Stromal cell of bone marrow (primary cell): ENCODE measurements around the gene ARPC1B.
"Not testable (repeated sequence)": the region's sequence is repeated elsewhere in the genome, so short reads cannot be mapped to it uniquely, and the experiment has no call there.

Experiments used
- DNase-seq: peaks from one replicate; pipeline ENCODE4 v3.0.0-alpha.2; 2012; ENCODE audit warnings: low read depth

Gene ARPC1B

DNA sequence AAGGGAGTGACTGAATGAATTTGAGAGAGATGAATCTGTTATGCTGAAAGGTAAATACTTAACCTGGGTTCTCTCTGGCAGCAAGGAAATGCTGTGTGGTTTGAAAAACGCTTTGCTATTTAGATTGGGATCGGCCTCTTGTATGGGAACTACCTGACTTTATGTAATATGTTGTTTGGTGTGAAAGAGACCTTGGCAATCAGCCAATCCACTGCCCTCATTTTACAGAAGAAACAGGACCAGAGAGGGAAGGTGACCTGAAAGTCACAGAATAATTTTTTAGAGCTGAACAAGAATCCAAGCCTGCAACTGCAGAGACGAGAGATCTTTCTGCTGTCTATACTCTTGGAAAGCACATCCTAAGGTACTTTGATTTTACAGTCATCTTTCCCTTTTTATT lies 35.3 kb downstream of the ARPC1B start:
- no peak for DNase-seq

DNA sequence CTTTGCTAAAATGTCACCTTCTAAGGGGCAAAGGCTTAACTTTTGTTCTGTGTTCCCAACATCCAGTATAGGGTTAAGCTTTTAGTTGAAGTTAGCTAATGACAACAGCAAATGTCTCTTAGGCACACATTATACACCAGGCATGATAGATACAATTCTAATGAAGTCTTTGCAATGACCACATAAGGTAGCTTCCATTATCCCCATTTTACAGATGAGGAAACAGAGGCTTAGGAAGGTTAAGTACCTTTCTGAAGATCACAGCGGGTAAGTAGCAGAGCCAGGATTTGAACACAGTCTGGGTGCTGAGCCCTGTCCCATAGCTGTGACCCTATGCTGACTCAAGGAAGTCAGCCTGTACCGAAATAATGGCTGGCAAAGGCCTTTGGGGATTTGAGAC lies 36.1 kb downstream of the ARPC1B start:
- no peak for DNase-seq

DNA sequence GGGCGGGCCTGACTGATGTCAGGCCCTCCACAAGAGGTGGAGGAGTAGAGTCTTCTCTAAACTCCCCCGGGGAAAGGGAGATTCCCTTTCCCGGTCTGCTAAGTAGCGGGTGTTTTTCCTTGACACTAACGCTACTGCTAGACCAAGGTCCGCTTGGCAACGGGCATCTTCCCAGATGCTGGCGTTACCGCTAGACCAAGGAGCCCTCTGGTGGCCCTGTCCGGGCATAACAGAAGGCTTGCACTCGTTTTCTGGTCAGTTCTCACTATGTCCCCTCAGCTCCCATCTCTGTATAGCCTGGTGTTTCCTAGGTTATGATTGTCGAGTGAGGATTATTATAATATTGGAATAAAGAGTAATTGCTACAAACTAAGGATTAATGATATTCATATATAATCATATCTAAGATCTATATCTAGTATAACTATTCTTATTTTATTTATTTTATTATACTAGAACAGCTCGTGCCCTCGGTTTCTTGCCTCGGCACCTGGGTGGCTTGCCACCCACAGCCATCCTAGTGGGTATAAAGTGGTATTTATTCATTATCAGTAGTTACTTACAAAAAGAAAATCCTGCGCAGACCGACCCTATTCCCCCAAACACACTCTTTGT lies 41.1 kb downstream of the ARPC1B start:
- peak; percentile 44 for DNase-seq

DNA sequence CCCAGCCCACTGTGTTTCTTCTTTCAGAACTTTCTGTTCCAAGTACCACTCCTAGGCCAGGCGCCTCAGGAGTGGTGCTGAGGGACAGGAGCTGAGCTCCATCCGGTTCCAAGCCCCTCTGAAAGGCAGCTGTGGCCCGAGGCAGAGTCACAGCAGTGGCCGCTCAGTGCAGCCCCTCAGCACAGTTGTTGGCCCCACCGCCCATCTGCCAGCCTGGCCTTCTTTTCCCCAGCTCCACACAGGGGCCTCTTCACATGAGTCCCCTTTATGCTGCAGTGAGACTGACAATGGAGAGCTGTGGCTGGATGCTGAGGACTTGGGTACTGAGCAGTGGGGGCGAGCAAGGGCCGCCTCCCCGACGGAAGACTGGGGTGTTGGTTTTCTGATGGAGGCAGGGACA lies 43.7 kb downstream of the ARPC1B start:
- DNase-seq = no peak

GRCh38 chr7:99419323-99420021 lies 44.9 kb downstream of the ARPC1B start:
- DNase-seq = no peak

DNA sequence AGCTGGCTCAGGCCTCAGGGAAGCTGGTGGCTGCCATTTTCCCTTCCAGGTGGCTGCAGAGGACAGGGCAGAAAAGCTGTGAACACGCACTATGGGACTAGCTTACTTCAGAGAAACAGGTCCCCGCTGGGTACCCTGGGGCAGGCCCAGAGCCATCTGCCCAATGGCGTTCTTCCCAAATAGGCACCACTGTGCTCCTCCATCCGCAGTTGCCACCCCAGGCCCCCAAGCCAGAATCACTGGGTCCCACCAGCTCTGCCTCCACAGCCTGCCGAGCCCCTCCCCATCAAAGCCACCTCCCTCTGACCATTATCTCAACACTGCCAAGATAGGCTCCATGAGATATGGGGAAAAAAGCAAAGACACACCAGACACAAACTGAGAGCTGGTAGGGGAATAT lies 45.7 kb downstream of the ARPC1B start:
- DNase-seq = no peak

DNA sequence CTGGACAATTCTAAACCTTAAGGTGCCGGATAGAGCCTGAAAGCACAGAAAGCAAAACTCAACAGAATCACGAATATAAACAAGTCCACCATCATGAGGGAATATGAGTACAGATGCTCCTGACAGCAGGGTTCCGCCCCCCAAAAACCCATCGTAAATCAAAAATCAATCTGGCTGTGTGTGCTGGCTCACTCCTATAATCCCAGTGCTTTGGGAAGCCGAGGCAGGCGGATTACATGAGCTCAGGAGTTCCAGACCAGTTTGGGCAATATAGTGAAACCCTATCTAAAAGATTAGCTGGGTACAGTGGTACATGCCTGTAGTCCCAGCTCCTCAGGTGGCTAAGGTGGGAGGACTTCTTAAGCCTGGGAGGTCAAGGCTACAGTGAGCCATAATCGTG lies 46.5 kb downstream of the ARPC1B start:
- DNase-seq = no peak

GRCh38 chr7:99422186-99422585 lies 47.7 kb downstream of the ARPC1B start:
- DNase-seq = no peak

DNA sequence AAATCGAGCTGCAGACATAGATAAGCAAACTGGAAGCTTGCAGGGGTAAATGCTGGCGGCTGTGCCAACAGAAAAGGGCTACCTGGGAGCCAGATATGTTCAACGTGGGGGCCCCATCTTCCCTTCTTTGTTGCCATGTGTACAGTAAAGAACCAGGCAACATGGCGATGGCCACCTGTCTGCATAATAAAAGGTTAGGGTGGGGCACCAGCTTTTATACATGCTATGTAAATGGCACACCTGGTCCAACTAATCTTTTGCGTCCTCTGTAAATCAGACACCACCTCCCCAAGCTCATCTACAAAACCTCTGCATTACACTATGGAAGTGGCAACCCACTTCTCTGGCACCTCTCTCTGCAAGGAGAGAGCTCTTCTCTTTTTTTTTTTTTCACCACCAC lies 48.1 kb downstream of the ARPC1B start:
- DNase-seq = no peak

- no peak for DNase-seq
Observed at GRCh38 chr7:99424932-99425730, 50.6 kb downstream of the ARPC1B start.

- no peak for DNase-seq
Observed at GRCh38 chr7:99428972-99429566, 54.5 kb downstream of the ARPC1B start.

GRCh38 chr7:99429756-99430155 lies 55.2 kb downstream of the ARPC1B start:
- DNase-seq = no peak

GRCh38 chr7:99431756-99432540 lies 57.4 kb downstream of the ARPC1B start:
- DNase-seq = not testable (repeated sequence)

DNA sequence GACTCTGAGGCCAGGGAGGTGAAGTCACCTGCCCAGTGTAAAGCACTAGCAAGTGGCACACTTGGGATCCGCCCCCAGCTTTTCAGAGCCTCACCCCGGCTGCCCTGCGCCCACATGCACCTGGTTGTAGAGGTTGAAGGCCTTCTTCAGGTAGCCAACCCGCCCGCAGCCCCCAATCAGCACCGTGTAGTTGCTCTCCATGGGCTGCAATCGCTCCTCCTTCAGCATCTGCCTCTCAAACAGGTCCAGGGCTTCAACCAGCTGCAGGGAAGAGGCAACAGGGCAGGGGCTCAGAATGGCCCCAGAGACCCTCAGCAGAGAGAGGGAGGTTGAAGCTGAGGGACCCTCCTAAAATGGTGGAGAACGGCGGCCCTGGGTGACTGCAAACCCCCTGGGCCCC lies 58.6 kb downstream of the ARPC1B start:
- no peak for DNase-seq

GRCh38 chr7:99437946-99438572 lies 63.5 kb downstream of the ARPC1B start:
- DNase-seq = no peak

DNA sequence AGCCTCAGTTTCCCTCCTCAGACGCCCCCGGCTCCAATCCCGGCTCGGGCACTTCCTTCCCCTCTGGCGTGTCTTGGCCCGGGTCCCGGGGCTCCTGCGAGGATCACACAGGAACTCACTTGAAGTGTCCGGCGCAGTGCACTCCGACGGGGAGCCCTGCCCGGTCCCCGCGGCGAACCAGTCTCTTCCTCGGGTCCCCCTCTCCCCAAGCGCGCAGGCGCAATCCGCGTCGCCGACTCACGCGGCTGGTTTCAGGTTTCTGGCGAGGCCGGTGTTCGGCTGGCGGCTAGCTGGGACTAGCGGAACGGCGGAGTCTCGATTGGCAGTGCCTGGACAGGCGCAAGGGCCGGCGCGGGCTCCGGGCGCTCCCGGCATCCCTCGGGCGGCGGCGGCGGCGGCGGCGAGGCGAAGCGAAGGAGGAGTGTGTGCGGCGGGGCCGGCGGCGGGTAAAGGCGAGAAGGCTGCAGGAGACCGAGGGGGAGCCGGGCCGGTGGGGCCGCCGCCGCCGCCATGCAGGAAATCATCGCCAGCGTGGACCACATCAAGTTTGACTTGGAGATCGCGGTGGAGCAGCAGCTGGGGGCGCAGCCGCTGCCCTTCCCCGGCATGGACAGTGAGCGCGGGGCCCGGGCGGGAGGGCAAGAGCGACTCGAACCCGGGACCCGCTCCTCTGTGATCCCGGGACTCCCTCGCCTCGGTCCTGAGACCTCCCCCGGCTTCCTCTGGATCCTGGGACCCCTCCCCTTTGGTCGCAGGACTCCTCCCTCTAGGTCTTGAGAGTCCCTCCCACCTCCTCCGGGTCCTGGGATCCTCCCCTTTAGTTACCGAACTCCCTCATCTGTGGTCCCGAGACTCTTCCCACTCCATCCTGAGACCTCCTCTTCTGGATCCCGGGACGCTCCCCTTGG lies 64.3 kb downstream of the ARPC1B start, which contains the start of the genes CPSF4 and PTCD1:
CPSF4 (plus strand) TSS at position 371 of the 908 bp plus-strand sequence; CDS start at position 511, 140 bp downstream.
PTCD1 (minus strand) TSS at position 226 of the 908 bp plus-strand sequence. CDS start 3,556 bp downstream, outside the sequence.
- DNase-seq = peak; percentile 93

- DNase-seq = no peak
Observed at GRCh38 chr7:99440195-99440594, 65.7 kb downstream of the ARPC1B start.
